Activated CD8-positive, alpha-beta T cell treated with anti-CD3 and anti-CD28 coated beads, Interleukin-2, amount 10 ng/mL, durations not matched to agents 7 days and 5 days (primary cell): ENCODE results near the gene CCDC186. TPM values are rescaled to one million over a fixed set of nuclear protein-coding genes. Genes with fewer than 3 reads are reported as not detected.
A peak's percentile ranks its signal among the peaks of the same experiment; 100 is the strongest.

Experiments
- ATAC-seq: fragments of 150-1000 bp; cut with Tn5 transposase; one replicate; pipeline ENCODE4 v1.10.0; 2021; ENCODE audit warnings: moderate library complexity
- CTCF ChIA-PET: fragments of 350-600 bp; sonication (Branson Sonifier 250); formaldehyde crosslinking; loops from one replicate; lab custom pipeline; 2021; ENCODE audit warnings: antibody characterized with exemption; lab: Charles Lee
- POLR2A ChIA-PET: fragments of 350-600 bp; sonication (Branson Sonifier 250); formaldehyde crosslinking; loops from one replicate; lab custom pipeline; 2021; ENCODE audit warnings: antibody characterized with exemption; lab: Charles Lee
- DNase-seq: peaks from one replicate; pipeline ENCODE4 v3.0.0-alpha.2; 2020
- H3K27ac Mint-ChIP-seq: one replicate; pipeline ENCODE4 v1.8.0; 2021; ENCODE audit warnings: mild to moderate bottlenecking, mixed read lengths
- H3K27me3 Mint-ChIP-seq: one replicate; pipeline ENCODE4 v1.8.0; 2021; ENCODE audit warnings: low read depth, mixed read lengths
- H3K36me3 Mint-ChIP-seq: one replicate; pipeline ENCODE4 v1.8.0; 2021; ENCODE audit warnings: low read depth, mixed read lengths
- H3K4me1 Mint-ChIP-seq: one replicate; pipeline ENCODE4 v1.8.0; 2021; ENCODE audit warnings: low read depth, mixed read lengths
- H3K4me3 Mint-ChIP-seq: one replicate; pipeline ENCODE4 v1.8.0; 2021; ENCODE audit warnings: mild to moderate bottlenecking, mixed read lengths
- H3K9me3 Mint-ChIP-seq: one replicate; pipeline ENCODE4 v1.8.0; 2022; ENCODE audit warnings: mixed read lengths; ENCODE audit not compliant: insufficient read depth
- total RNA-seq, 2 experiments: library from RNA; stranded (reverse); gene quantifications; one replicate each; pipeline ENCODE4 v1.2.3, GENCODE V29; 2021

Gene CCDC186
- total RNA-seq, 2 experiments from 2014 or later: 12.8 to 13.3 TPM

DNA sequence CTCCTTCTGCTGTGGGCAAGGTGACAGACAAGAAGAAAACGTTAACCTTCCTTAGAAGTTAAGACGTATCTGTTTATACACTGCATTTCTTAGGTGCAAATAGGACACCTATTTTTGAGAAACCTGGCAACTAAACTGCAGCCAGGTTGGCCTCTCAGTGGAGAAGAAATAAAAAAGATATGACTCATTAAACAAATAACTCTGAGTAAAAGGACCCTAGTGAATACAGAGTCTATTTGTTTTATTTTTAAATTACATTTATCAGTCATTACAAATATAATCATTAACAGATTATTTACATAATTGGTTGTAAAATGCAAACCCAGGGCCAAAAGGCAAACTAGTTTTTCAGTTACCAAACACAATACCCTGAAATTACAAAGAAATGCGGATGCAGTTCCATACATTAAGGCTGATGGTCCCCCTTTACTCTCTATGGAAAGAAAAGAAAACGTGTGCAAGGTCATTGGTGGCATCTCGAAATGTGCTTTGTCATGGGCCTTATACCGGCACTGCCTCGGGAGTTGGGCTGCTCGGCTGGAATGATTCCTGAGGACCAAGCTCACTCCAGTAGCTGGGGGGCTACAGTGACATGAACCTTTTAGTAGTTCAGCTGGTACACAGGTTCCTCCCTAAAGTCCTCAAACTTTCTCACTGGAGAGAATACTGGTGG is 92.0 kb downstream of the CCDC186 start:
- DNase-seq: no peak
- CTCF ChIA-PET: interaction anchor here (0.7 to 1.8 kb wide), 6 partner anchors 10 to 241 kb away, joined by 3 to 4 read pairs (median 4); no protein-coding TSS in a partner anchor
- H3K4me1 Mint-ChIP-seq: no peaks in the 10 kb centered on the region
- POLR2A ChIA-PET: no interaction called here
- H3K9me3 Mint-ChIP-seq: no peaks in the 10 kb centered on the region
- H3K27me3 Mint-ChIP-seq: peaks cover 30% of the 10 kb centered on the region
- H3K4me3 Mint-ChIP-seq: no peak overlapping the region
- no peak overlapping the region for H3K27ac Mint-ChIP-seq
- no peaks in the 10 kb centered on the region for H3K36me3 Mint-ChIP-seq
- no peak for ATAC-seq

DNA sequence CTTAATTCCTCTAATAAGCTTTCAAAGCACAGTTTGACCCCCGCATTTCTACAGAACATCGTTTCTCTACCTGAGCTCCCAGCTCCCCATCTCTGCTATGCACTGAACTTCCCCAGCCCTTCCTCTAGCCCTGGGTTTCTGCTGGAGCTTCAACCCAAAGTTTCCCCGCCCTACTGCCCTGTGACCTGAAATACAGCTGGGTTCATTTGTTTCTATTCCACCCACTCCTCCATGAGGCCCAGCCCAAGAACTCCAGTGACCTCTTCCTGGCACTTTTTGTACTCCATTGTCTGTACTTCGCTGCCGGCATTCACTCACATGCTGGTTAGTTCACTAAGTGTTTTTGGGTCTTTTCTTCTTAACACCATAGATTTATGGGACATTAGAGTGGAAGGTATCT is 94.6 kb downstream of the CCDC186 start:
- H3K9me3 Mint-ChIP-seq: no peaks in the 10 kb centered on the region
- H3K27ac Mint-ChIP-seq: no peak overlapping the region
- peaks cover 38% of the 10 kb centered on the region for H3K27me3 Mint-ChIP-seq
- ChIA-PET POLR2A (no interaction called here), CTCF (no interaction called here)
- no peak overlapping the region for H3K4me3 Mint-ChIP-seq
- H3K4me1 Mint-ChIP-seq: peaks cover 3% of the 10 kb centered on the region
- ATAC-seq (no peak), DNase-seq (no peak)
- no peaks in the 10 kb centered on the region for H3K36me3 Mint-ChIP-seq

DNA sequence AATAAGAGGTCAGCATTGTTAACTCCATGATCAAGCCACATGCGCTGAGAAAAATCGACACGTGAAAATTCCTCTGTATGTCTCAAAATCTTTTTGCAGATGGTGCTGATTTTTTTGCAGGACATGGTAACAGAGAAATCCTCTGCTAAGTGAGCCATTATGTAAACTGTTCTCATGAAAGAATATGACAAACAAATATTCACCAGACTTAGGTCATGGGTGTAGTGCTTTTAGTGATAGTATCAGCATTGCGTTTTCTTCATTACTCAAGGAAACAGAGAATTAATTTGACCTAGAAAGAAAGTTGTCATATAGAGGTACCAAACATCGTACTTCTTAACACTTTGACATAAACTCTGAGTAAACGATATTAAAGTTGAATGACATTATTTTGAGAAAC is 95.7 kb downstream of the CCDC186 start:
- DNase-seq (no peak), ATAC-seq (no peak)
- no peak overlapping the region for H3K27ac Mint-ChIP-seq
- peaks cover 12% of the 10 kb centered on the region for H3K4me1 Mint-ChIP-seq
- CTCF ChIA-PET: no interaction called here
- no peak overlapping the region for H3K4me3 Mint-ChIP-seq
- peaks cover 38% of the 10 kb centered on the region for H3K27me3 Mint-ChIP-seq
- H3K36me3 Mint-ChIP-seq: no peaks in the 10 kb centered on the region
- H3K9me3 Mint-ChIP-seq: no peaks in the 10 kb centered on the region
- POLR2A ChIA-PET: no interaction called here

DNA sequence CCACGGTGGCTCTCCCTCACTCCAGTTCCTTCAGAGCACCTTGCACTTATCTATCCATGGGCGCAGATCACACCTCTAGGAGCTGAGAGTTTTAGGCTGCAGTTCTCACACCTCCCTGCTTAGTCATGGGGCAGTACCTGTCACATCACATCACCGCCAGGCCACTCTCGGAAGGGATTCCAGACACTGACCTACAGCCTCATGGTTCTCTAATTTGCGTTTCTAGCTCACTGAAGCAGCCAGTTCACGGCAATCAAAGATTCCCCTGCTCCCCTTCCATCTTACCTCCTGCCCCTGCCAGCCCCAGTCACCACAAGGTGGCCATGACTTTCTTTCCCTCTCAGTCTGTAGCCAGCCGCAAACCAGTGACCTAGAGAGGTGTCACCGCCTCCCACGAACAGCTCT is 96.2 kb downstream of the CCDC186 start:
- ChIA-PET POLR2A (no interaction called here), CTCF (no interaction called here)
- Mint-ChIP-seq H3K27ac (no peak overlapping the region), H3K9me3 (no peaks in the 10 kb centered on the region), H3K4me1 (peaks cover 17% of the 10 kb centered on the region), H3K36me3 (no peaks in the 10 kb centered on the region), H3K27me3 (peaks cover 38% of the 10 kb centered on the region), H3K4me3 (no peak overlapping the region)
- DNase-seq (no peak), ATAC-seq (no peak)

DNA sequence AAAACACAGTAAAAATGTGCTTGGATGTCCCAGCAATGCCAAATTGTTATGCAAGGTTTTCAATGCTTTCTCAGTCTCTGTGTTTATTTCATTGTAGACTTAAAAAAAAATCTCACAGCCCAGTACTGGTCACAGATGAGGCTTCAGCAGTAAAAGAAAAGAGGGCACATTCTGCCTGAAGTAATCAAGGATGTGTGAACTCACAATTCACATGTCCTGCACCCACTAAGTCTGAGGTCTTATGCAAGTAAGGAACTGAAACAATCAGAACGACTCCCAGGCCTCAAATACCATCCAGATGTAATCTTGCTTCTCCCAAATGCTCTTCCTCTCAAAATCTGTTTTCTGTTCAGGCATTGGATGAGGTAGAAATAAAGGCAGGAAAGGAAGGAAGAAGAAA is 96.7 kb downstream of the CCDC186 start:
- ChIA-PET POLR2A (no interaction called here), CTCF (no interaction called here)
- ATAC-seq: no peak
- H3K27me3 Mint-ChIP-seq: peaks cover 38% of the 10 kb centered on the region
- H3K4me3 Mint-ChIP-seq: no peak overlapping the region
- H3K9me3 Mint-ChIP-seq: no peaks in the 10 kb centered on the region
- DNase-seq: no peak
- peaks cover 18% of the 10 kb centered on the region for H3K4me1 Mint-ChIP-seq
- H3K36me3 Mint-ChIP-seq: no peaks in the 10 kb centered on the region
- H3K27ac Mint-ChIP-seq: no peak overlapping the region

DNA sequence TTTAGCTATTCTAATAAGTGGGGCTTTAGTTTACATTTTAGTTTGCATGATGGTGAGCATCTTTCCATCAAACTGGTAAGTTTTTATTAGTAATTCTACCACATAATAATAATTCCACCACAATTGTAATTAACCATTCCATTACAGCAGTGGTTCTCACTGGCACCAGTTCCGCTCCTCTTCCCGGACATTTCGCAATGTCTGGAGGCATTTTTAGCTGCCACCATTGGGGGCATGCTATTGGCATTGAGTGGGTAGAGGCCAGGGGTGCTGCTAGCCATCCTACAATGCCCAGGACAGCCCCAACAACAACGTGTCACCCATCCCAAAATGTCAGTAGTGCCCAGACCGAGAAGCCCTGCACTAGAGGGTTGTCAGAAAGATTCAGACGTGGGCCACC is 98.9 kb downstream of the CCDC186 start:
- Mint-ChIP-seq H3K4me3 (no peak overlapping the region), H3K4me1 (peaks cover 27% of the 10 kb centered on the region), H3K9me3 (no peaks in the 10 kb centered on the region), H3K27ac (no peak overlapping the region), H3K36me3 (no peaks in the 10 kb centered on the region), H3K27me3 (peaks cover 31% of the 10 kb centered on the region)
- ChIA-PET POLR2A (no interaction called here), CTCF (no interaction called here)
- ATAC-seq: no peak
- DNase-seq: no peak

DNA sequence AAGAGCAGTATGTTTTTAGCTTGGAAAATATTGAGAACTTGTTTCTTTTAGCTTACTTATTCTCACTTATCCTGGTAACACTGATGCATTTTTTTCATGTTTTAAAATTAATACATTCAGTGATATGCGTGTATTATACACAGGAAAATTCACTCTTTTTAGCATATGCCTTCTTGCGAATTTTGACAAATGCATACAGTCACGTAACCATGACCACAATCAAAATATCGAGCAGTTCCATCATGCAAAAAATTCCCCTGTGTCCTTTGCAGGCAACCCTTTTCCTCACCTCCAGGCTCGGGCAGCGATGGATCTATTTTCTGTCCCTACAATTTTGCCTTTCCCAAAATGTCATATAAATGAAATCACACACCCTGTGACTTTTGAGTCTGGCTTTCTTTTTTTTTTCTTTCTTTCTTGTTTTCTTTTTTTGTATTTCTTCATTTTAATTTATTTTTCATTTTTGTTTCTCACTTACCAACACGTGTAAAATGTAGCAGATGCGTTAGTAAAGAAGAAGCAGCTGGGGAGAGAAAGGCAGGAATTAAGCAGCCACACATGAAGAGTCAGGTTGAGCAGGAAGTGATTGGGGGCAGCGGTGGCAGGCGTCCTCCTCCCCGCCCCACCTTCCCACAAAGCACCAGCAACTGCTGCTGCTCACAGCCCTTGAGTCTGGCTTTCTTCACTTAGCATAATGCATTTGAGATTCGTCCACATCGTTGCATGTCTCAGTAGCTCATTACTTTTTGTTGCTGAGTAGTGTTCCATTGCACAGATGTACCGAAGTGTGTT is 100.4 kb downstream of the CCDC186 start:
- Mint-ChIP-seq H3K9me3 (no peaks in the 10 kb centered on the region), H3K4me3 (peak overlapping the region; percentile 34), H3K27ac (no peak overlapping the region), H3K36me3 (no peaks in the 10 kb centered on the region), H3K4me1 (peaks cover 28% of the 10 kb centered on the region), H3K27me3 (peaks cover 22% of the 10 kb centered on the region)
- CTCF ChIA-PET: interaction anchor here (0.6 to 1.2 kb wide), 2 partner anchors 14 to 229 kb away, joined by 3 read pairs; no protein-coding TSS in a partner anchor
- ATAC-seq: peak; percentile 95
- POLR2A ChIA-PET: interaction anchor here (0.9 kb wide), 1 partner anchor 11 kb away, joined by 4 read pairs; no protein-coding TSS in a partner anchor
- DNase-seq: peak; percentile 75

DNA sequence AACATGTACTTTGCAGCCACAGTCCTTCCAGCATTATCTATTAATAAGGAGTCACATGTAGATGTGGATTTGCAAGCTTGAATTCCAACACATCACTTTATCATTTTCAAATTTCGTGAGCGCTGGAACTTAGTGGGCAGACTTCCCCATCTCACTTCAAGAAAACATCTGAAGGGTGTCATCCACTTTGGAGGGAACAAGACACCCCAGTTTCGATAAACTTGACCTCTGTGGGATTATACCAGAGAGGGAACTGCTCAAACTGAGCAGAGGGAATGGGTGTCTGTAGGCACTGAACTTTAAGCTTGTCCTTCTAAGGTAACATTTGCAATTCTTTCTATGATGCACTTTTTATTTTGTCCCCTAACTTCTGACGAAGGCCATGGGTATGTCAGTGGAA is 102.8 kb downstream of the CCDC186 start:
- H3K9me3 Mint-ChIP-seq: no peaks in the 10 kb centered on the region
- H3K27me3 Mint-ChIP-seq: peaks cover 11% of the 10 kb centered on the region
- ChIA-PET POLR2A (no interaction called here), CTCF (interaction anchor here (1.3 to 1.5 kb wide), 3 partner anchors 10 to 35 kb away, joined by 3 to 5 read pairs (median 4); no protein-coding TSS in a partner anchor)
- ATAC-seq (no peak), DNase-seq (no peak)
- no peak overlapping the region for H3K27ac Mint-ChIP-seq
- no peaks in the 10 kb centered on the region for H3K36me3 Mint-ChIP-seq
- no peak overlapping the region for H3K4me3 Mint-ChIP-seq
- H3K4me1 Mint-ChIP-seq: peaks cover 38% of the 10 kb centered on the region

Other genes with a start within 250 kb of the CCDC186 start
- gene ADRB1, start 130.3 kb downstream of the CCDC186 start, total RNA-seq: under 1 TPM; 0.29 to 0.45 TPM
- gene TDRD1, start 5.2 kb upstream of the CCDC186 start, total RNA-seq: not detected
- not detected for gene VWA2, start 65.1 kb upstream of the CCDC186 start, total RNA-seq
- gene AFAP1L2, start 230.3 kb upstream of the CCDC186 start, total RNA-seq: 1 to 10 TPM; 4.0 to 4.8 TPM